T-helper 9 cell (primary cell): ENCODE measurements around the gene PECR.
"Not testable (repeated sequence)": the region's sequence is repeated elsewhere in the genome, so short reads cannot be mapped to it uniquely, and the experiment has no call there.

Source experiments
- DNase-seq: peaks from one replicate; pipeline ENCODE4 v3.0.0-alpha.2; 2020

Gene PECR

DNA sequence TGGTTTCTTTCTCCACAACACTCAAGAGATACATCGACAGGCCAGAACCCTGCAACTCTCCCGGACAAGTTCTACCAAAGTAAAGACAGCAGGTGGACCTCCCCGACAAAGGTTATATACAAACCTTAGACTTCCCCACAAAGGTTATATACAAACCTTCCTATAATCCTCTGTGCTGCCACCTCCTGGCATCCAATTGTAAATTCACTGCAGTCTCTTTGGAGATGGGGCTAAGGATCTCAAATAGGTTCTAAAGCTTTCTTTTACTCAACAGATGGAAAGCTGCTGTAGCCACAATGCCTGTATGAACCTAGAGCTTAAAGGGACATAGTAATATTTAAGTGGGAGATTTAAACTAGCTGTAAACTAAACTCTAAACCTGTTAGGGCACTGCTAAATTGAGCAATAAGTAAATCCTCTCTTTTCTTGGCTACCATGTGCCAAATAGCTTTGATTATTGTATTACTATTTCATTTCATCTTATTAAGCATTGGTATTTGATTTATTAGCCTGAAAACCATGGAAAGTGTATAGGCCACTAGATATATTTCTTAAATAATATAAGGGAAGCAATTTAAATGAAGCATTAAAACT is 58.5 kb downstream of the PECR start:
- DNase-seq = peak; percentile 26

DNA sequence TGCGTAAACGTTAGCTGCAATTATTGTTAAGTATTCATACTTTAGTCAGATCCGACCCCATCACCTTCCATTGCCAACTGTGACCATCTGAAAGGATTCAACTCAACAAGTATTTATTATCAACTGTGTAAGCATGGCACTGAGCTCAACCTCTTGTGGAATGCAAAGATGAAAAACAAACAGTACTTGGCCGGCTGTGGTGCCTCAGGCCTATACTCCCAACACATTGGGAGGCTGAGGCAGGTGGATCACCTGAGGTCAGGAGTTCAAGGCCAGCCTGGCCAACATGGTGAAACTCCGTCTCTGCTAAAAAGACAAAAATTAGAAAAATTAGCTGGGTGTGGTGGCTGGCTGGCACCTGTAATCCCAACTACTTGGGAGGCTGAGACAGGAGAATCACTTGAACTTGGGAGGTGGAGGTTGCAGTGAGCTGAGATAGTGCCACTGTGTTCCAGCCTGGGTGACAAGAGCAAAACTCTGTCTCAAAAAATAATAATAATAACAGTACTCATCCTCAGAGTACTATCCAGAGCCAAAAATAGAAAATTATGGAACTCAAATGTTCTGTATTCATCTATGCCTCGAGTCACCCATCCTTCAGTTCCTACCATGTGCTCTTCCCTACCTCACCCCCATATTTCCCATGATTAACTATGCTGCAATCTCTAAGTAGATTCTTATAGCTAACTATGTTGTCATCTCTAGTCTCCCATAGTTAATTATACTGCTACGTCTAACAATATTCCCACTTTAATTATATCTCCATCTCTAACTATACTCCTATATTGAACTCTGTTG is 59.6 kb downstream of the PECR start:
- DNase-seq = no peak

DNA sequence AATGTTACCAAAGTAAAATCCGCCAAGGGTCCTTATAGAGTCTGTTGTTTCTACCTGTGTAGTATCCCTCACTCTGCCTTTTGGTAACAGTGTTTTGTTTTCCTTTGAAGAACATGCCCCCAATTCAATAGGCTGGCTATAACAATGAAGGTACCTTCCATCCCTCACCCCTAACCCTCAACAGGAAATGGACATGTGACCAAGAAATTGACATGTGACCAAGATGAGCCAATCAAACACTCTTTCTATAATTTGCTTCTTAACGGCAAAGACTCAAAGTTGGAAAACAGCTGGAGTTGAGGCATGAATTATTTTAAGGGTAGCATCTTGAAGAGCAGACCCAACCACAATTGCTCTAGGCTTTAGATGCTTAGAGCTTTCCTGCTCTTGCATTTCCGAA is 62.9 kb downstream of the PECR start:
- DNase-seq = no peak

DNA sequence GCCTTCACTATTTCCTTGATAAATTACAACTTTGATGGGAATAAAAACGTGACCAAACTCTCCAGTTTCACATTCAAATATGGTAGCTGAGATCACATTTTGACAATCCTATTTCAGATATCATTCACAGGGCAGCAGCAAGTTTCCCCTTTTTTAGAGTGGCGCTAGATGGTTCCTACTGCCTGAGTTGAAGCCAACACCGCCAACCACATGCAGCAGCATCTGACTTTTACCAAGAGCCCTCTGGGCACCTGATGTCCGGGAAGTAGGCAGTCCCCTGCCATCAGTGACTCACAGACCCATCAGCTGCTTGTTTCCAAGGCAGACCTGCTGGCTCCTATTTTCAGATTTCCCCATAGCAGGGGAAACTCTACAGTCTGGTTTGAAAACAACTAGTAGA is 64.2 kb downstream of the PECR start:
- no peak for DNase-seq

DNA sequence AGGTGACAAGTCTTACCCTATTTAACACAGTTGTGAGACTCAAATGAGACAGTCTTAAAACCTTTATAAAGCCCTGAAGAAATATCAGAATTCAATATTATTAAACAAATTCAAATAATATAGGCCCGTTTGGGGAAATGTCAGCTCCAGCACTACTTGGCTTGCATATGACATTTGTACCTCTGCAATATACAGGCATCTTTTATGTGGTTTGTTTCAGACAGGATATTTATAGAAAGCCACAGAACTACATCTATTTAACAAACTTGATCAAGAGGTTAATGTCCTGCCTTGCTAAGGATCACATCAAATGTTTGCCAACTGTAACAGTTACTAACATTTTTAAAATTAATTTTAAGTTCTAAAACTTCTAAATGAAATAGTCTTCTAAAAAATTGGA is 65.0 kb downstream of the PECR start:
- no peak for DNase-seq

DNA sequence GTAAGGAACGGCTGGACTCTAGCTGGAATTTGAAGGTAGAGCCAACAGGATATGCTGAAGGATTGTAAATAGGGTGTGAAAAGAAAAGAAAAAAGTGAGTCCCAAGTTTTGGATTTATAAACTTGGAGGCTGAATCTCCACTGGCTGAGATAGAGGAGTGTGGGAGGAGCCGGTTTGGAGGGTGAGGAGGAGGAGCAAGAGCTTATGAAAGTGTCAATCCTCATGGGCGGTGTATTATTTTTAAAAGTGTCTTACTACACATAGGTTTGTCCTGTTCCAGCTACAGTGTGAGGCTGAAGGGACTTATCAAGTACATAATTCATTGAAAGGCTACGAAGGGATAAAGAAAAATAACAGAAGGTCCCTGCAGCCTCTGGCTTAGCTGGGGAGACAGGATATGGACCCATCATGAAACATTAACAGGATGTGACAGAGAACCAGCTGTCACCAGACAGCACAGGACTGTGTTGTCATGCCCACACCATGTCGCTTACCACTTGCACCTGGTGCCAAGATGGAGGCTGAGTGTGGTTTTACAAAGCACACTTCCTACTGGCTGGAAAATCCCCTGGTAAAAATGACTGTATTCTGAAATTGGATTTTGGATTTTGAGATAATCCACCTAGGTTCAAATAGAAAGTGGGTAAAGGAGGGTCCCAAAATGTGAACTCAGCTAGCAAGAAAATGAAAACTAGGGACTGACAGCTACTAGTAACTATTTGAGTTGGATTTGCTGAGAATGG is 65.7 kb downstream of the PECR start:
- DNase-seq = peak; percentile 23

DNA sequence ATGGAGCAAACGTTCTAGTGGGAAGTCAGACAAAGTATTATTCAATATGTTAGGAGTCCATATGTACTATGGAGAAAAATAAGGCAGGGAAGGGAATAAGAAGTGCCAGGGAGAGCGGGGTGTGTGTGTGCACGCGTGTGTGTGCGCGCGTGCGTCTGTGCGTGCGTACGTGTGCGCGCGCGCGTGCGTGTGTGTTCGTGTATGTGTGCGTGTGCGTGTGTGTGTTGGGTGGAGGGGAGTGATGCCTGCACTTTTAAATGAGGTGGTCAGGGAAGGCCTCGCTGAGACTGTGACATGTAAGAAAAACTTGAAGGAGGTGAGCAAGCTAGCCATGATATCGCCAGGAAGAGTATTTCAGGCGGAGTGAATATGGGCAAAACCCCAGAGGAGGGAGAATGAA is 66.6 kb downstream of the PECR start:
- DNase-seq = no peak

DNA sequence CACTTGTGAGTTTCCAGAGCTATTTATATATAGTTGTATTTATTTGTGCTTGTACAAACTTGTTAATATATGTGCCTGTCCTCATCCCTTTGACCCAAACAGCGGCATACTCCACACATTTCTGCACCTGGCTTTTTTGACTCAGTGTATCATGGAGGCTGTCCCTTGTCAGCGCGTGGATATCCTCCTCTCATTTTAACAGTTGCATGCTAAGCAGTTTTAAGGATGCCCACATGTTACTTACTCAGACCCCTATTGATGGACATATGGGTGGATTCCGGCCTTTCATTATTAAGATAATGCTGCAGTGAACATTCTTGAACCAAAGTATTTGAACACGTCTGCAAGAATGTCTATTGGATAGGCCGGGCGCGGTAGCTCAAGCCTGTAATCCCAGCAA is 67.6 kb downstream of the PECR start:
- no peak for DNase-seq

DNA sequence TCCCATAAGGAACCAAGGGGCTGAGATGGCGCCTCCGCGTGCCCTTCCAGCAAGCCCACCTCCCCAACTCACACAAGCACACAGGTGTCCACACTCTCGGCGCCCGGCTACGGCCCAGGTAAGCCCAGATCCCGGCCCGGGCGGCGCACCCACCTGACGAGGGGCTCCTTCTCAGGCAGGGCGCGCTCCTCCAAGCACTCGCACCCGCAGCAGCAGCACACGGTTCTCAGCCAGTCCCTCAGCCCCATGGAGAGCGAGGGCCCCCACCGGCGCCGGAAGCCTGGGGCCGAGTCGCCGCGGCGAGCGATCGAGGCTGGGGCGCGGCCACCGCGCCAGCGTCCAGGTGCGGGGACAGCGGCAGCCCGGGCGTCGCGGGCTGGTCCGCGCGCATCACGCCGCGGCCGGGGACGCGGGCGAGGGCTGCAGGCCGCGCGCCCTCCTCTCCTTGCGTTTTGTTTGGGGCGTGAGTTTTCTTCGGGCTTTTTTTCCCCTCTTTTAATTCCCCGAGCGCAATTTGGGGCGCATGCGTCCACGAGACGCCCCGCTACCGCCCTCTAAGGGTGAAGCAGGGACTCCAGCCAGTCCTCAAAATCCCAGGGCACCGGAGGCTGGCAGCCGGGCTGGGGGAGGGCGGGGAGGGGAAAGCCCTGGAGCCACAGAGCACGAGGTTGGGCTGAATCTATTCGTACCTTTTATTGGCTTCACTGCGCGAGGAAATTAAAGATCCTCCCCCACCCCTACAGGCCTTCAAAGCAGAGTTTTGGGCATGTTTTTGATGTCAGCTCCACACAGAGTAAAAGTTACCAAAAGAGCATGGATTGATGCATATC is 68.3 kb downstream of the PECR start, which contains the start of gene MREG:
TSS of gene MREG (minus strand) at position 472 of the 830 bp plus-strand sequence. CDS start at position 248, 224 bp downstream.
- DNase-seq = peak; percentile 83

DNA sequence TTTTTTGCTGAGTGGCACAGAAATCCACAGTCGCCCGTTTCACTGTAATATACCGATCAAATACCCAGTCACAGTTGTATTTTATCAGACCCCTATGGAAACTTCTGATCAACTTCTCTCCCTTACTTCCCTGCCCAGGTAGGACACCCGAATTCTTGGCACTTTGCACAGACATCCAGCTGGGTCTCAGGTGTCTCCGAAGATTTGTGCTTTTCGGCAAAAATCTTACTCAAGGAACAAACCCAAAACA is 68.9 kb downstream of the PECR start:
- no peak for DNase-seq

DNA sequence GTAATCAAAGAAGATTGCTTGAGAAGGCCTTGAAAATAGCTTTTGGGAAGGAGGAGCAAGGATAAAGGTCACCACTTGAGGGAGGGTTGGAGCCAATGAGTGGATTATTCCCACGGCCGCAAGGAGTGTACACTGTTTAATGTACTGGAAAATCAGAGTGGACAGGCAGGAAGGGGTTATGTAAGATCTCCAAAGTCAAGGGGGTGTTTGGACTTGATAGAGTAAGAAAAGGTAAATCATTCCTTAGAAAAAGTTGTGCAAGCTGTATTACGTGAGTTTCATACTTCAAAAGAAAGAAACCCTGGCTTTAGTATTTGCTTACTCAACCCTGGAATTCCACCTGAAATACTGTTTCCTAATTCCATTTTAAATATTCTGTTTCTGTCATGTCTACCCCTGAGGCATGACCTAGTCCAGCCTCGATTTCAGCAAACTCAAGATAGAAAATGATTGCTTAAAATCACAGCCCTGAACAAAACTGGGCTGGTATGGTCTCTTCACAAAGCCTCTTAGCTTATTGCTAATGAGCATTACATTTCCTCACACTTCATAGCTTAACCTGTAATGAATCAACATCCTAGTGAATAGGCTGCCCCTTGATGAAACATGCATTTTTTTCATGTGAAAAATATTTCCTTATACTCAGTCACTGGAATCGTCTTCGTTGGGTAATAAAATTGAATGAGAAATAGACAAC is 69.3 kb downstream of the PECR start:
- no peak for DNase-seq

DNA sequence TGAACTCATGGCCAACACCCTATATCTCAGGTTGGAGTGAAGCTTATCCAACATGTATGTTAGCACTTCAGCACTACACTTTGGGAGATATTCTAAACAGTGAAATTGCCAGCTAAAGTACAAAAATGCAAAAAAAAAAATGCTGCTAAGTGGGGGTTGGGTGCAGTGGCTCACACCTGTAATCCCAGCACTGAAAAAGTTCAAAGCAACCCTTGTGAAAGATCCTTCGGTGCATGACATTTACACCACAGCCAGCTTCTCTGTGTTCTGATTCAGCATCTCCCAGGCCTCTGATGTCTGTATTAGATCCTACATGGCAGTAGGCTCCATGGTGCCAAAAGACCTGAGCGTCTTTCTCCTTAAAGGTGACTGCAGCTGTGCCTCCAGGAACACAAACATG is 72.4 kb downstream of the PECR start:
- DNase-seq = not testable (repeated sequence)

DNA sequence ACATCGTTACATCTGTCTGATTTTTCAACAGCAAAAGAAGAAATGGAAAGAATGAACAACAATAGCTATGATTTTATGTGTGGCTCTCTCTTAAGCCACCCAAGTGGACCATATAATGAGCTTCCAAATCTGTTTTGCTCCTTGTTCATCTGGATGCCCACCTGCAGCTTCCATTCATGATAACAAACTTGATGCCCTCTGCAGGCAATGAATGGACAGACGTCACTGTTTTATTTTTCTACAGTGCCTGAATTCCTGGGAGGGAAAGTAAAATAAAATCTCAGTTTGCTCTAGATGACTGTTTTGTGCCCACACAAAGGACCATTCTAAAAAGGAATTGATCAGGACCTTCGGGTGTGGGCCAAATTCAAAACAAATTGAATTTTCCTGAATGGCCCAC is 73.2 kb downstream of the PECR start:
- DNase-seq = no peak

DNA sequence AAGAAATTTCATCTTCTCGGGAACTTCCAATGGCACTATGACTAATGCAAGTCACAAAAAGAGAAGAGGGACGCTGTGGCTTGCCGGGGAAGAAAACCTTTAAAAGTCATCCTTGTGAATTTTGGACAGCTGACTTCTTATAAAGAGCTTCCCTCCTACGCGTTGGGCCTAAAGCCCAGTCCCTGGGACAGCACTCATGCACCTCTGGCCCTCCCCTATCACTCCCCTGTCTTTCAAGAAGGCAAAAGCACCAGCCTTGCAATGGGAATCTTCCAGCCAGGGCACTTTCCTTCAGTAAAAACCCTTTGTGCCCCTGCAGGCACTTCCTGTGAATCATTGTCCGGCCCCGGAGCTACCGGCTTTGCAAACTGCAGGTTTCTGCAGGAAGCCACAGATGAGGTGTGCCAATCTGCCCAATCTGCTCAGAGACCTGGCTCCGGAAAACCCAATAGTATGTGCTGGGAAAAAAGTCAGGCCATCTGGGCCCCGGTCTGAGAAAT is 75.4 kb downstream of the PECR start:
- no peak for DNase-seq

DNA sequence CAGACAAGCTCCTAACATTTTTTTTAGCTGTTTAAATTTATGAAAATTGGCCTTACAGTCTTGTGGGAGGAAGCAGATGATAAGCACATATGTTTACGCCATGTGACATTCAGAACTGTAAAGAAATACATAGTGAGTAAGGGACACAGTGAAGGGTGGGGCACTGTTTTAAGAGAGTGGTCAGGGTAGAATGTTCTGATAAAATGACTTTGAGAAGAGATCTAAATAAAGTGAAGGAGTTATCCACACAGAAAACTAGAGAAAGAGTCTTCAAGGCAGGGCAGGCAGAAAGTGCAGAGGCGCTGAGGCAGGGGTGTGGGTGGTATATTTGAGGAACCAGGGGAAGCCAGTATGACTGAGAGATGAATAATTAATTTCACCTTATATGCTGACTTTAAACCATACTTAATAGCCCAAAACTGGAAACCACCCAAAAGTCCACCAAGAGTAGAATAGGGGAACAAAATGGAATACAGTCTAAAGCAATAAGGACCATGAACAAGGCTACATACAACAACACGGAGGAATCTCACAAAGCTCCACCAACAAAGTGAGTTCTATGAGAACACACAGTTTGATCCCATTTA is 76.8 kb downstream of the PECR start:
- no peak for DNase-seq

DNA sequence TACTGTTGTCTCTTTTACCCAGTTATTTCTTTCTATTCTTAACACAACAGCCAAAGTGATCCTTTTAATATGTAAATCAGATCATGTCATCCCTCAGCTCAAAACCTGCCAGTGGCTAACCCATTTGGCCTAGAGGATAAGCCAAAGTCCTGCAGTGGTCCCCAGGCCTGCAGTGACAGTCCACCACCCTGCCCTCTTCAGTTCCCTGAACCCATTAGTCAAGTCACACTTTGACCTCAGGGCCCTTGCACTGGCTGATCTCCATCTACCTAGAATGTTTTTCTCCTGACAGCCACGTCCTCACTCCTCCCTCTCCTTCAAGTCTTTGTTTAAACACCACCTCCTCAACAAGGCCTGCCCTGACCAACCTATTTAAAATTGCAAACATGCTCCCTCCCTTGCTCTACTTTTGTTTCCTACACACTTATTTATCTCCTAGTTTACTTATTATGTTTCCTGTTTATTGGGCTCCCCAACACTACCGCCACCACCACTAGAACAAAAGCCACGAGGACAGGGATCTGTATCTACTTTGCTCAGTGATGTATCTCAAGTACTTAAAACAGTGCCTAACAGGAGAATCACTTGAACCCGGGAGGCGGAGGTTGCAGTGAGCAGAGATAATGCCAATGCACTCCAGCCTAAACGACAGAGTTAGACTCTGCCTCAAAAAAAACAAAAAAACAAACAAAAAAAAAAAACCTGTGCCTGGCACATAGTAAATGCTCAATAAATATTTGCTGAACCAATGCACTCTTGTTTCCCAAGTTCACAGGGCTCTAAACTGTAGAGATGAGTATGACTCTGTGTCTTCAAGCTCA is 77.5 kb downstream of the PECR start:
- DNase-seq = no peak

DNA sequence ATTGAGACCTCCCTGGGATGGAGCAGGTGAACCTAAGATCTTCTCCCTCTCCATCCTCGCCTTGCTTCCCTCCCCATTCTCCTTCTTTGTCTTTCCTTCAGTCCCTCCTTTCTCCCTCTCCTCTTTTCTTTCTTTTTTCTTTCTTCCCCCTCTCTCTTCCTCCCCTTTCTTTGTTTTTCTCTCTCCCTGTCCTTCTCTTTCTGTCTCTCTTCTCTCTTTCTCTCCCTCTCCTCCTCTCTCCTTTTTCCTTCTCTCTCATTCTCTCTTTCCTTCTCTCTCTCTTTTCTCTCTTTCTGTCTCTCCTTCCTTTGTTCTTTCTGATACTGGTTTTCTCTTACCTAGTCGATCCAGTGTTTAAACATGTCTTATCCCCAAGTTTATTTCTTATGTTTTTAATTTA is 78.9 kb downstream of the PECR start:
- no peak for DNase-seq

DNA sequence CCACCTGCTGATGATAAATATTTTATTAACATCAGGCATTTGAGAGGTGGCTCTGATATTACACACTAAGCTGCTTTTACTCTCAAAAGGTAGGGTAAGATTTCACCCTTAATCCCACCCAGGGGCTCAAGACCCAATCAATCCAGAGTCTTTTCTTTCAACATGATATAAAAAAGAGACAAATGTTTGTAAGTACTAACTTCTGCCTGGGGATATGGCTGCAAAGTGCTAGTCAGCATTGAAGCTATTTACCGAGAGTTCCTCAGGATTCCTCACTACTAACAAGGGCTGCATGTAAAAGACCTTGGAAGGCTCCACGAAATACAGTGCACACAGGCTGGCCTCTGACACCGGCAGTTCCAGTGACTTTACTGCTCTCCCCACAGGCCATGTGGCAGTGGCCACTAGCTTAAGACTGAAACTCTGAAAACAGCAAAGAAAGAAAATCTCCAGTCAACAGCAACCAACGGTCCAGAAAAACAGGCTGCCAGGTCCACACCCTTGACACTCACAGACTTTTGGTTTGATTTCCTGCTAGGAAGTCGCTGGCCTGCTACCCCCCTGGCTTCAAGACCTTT is 79.4 kb downstream of the PECR start:
- DNase-seq = no peak

DNA sequence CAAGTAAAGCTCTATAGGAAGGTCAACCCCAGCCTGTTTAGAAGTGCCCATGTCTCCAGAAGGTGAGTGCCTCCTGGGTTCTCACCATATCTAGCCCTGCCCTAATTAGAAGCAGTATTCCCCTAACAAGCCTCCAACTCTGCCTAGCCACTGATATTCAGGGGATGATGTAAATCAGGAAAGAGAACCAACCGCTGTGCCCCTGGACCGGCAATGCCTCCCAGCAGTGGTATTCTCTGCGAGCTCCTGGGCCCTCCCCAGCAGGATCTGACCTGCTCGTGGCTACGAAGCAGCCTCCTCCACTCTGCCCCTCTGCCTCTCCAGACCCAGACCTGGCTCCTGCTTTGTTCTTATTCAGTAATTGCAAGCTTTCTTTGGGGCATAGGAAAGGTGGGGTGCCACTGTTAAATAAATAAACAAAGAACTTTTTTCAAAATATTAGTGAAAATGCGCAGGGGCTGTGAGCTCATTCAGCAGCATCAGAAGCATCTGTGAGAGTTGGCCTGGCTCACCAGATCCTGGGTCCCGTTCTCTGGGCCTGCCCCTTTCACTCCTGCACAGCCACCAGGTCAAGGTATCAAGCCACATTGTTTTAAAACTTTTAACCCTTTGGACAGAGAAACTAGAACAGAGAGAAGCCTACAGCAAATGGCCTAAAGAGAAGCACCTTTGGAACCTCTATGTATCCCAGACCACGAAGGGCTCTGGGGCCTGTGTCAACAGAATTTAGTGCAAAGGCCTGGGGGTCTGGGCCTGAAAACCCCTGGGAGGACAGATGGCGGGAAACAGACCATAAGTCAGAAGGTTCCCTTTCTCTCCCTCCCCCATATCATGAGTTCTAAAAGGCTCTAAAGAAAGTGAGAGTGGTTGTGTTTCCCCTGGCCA is 80.2 kb downstream of the PECR start:
- no peak for DNase-seq

DNA sequence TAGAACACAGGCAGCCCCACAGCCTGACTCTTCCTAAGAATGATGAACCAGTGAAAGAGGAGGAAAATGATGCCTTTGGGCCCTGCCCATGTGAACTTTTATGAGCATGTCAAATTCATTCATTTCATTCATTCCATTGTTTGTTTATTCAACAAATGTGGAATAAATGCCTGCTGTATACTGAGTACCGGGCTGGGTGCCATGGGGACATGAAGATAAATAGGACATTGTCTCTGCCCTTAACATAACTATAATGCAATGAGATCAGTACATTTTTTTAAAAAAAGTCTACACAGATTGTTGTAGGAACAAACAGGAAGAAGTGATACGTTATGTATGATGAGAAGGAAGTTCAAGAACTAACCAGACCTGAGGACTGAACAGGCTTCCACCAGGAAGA is 83.0 kb downstream of the PECR start:
- no peak for DNase-seq
